Lower lobe of right lung (tissue), 2 donors: ENCODE measurements around the gene HHIPL1. TPM values are rescaled to one million over a fixed set of nuclear protein-coding genes. Genes with fewer than 3 reads are reported as not detected.
A peak's percentile ranks its signal among the peaks of the same experiment; 100 is the strongest.
"Not testable (repeated sequence)": the region's sequence is repeated elsewhere in the genome, so short reads cannot be mapped to it uniquely, and the experiment has no call there.

Source experiments
- ATAC-seq, 2 donors: fragments of 200-7000 bp; cut with Tn5 transposase; one replicate each; pipeline ENCODE4 v1.9.1; 2020 to 2022; ENCODE audit warnings: mild to moderate bottlenecking in 2 of 2, moderate library complexity in 2 of 2
- DNase-seq: peaks from one replicate; pipeline ENCODE4 v3.0.0-alpha.2; 2020
- H3K27ac ChIP-seq: fragments of 200-600 bp; one replicate; pipeline ENCODE4 v1.8.0; 2022
- H3K27me3 ChIP-seq: fragments of 200-600 bp; one replicate; pipeline ENCODE4 v1.8.0; 2022; ENCODE audit warnings: low read depth
- H3K36me3 ChIP-seq: fragments of 200-600 bp; one replicate; pipeline ENCODE4 v1.8.0; 2022; ENCODE audit warnings: mild to moderate bottlenecking
- H3K4me1 ChIP-seq: fragments of 200-600 bp; one replicate; pipeline ENCODE4 v1.8.0; 2022
- H3K4me3 ChIP-seq: fragments of 200-600 bp; one replicate; pipeline ENCODE4 v1.8.0; 2022; ENCODE audit warnings: mild to moderate bottlenecking
- H3K9me3 ChIP-seq: fragments of 200-600 bp; one replicate; pipeline ENCODE4 v1.8.0; 2022
- intact Hi-C: fragments of 100-400 bp; cut with DNase I; formaldehyde crosslinking; loops from one replicate; pipeline ENCODE4 v1.11.0; 2022
- total RNA-seq: library from RNA; stranded (reverse); fragmentation: NEBNext Ultra II Directional; extraction: Animal tissue kit (Norgen Biotek cat#: 25700); gene quantifications from one replicate; pipeline ENCODE4 v1.2.1, GENCODE V29; 2021
- TF ChIP-seq, protein P1 (sequence below): fragments of 200-600 bp; IDR thresholded peaks from one replicate; pipeline ENCODE4 v1.8.0; 2022; ENCODE audit warnings: antibody characterized with exemption, mild to moderate bottlenecking
- donor health status: DM: no; HTN: yes; CAD: no; lungs with severe emphysema.

HHIPL1 gene
- total RNA-seq, 1 donor from 2014 or later, result 1.6 TPM

DNA sequence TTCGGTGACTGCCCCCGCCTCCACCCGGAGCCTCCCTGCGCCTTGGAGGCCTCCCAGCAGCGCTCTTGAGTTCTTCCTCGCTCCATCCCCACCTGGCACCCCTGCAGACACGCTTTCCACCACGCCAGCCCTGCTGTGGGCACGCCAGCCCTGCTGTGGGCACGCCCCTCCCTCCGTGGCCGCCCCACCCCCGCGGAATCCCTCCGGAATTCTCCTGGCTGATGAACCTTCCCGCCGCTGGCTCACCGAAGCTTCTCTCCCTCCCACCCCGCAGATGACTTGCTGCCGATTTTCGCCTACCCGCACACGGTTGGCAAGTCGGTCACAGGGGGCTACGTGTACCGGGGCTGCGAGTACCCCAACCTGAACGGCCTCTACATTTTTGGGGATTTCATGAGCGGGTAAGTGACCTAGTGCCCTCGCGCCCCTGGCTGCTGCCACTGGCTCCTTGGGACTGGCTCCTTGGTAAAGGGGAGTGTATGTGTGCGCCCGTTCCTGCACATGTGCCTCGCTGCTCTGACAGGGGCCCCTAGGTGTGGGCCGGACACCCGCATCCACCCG, 15.2 kb downstream of the HHIPL1 start:
- Histone ChIP-seq H3K27ac (no peak overlapping the region), H3K27me3 (peaks cover 41% of the 10 kb centered on the region), H3K36me3 (no peaks in the 10 kb centered on the region), H3K9me3 (no peaks in the 10 kb centered on the region), H3K4me1 (peaks cover 5% of the 10 kb centered on the region), H3K4me3 (no peak overlapping the region)
- intact Hi-C loops, result no loop called here
- TF ChIP-seq, protein P1, sequence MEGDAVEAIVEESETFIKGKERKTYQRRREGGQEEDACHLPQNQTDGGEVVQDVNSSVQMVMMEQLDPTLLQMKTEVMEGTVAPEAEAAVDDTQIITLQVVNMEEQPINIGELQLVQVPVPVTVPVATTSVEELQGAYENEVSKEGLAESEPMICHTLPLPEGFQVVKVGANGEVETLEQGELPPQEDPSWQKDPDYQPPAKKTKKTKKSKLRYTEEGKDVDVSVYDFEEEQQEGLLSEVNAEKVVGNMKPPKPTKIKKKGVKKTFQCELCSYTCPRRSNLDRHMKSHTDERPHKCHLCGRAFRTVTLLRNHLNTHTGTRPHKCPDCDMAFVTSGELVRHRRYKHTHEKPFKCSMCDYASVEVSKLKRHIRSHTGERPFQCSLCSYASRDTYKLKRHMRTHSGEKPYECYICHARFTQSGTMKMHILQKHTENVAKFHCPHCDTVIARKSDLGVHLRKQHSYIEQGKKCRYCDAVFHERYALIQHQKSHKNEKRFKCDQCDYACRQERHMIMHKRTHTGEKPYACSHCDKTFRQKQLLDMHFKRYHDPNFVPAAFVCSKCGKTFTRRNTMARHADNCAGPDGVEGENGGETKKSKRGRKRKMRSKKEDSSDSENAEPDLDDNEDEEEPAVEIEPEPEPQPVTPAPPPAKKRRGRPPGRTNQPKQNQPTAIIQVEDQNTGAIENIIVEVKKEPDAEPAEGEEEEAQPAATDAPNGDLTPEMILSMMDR, result no peak
- ATAC-seq (peak; percentile 3 to 27), DNase-seq (no peak)

DNA sequence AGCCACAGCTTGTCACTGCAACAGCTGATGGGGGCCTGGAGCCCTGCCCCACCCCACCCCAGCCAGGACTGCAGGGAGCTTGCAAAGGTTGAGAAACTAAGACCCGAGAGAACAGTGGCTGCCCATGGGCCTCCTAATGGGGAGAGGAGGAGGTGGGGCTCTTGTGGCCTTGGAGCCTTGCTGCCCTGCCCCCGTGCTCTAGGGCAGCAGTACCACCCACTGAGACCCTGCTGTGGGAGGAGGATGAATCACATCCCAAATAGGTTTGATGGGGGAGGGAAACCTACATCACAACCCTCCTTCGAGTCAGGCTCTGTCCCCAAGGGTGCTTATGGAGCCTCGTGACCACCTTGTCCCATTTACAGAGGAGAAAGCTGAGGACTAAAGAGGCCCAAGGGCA, 15.9 kb downstream of the HHIPL1 start:
- Histone ChIP-seq H3K27ac (no peak overlapping the region), H3K36me3 (no peaks in the 10 kb centered on the region), H3K4me1 (peaks cover 5% of the 10 kb centered on the region), H3K27me3 (peaks cover 39% of the 10 kb centered on the region), H3K9me3 (no peaks in the 10 kb centered on the region), H3K4me3 (no peak overlapping the region)
- intact Hi-C loops, result no loop called here
- no peak for ATAC-seq
- TF ChIP-seq, protein P1, result no peak
- DNase-seq, result no peak

DNA sequence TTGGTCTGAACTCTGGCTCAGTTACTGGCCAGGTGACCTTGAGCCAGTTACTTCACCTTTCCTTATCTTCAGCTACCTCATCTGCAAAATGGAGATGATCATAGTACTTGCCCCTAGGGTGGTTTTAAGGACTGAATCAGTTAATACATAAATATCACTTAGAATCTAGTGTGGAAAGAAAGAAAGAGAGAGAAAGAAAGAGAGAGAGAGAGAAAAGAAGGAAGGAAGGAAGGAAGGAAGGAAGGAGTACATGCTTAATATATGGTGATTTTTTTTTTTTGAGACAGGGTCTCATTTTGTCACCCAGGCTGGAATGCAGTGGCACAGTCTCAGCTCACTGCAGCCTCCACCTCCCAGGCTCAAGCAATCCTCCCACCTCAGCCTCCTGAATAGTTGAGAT, 16.3 kb downstream of the HHIPL1 start:
- DNase-seq, H3K27ac ChIP-seq, H3K4me1 ChIP-seq, H3K36me3 ChIP-seq, ATAC-seq, H3K9me3 ChIP-seq, intact Hi-C loops, H3K4me3 ChIP-seq: not testable (repeated sequence)
- peaks cover 38% of the 10 kb centered on the region for H3K27me3 ChIP-seq

DNA sequence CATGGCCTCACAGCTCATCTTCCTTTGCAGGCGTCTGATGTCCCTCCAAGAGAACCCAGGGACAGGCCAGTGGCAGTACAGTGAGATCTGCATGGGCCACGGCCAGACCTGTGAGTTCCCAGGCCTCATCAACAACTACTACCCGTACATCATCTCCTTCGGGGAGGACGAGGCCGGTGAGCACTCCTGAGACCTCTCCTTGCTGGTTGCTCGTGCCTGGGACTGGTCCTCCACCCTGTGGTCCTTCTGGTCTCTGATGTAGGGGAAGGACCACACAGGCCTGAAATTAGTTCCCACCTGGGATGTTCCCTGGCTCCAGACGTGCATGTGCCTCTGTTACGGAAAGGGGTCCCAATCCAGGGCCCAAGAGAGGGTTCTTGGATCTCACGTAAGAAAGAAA, 17.9 kb downstream of the HHIPL1 start:
- peaks cover 5% of the 10 kb centered on the region for H3K4me1 ChIP-seq
- H3K4me3 ChIP-seq, result no peak overlapping the region
- no peaks in the 10 kb centered on the region for H3K9me3 ChIP-seq
- no peak overlapping the region for H3K27ac ChIP-seq
- no peak for DNase-seq
- intact Hi-C loops, result no loop called here
- ATAC-seq, result no peak
- TF ChIP-seq, protein P1, result no peak
- peaks cover 33% of the 10 kb centered on the region for H3K27me3 ChIP-seq
- no peaks in the 10 kb centered on the region for H3K36me3 ChIP-seq

DNA sequence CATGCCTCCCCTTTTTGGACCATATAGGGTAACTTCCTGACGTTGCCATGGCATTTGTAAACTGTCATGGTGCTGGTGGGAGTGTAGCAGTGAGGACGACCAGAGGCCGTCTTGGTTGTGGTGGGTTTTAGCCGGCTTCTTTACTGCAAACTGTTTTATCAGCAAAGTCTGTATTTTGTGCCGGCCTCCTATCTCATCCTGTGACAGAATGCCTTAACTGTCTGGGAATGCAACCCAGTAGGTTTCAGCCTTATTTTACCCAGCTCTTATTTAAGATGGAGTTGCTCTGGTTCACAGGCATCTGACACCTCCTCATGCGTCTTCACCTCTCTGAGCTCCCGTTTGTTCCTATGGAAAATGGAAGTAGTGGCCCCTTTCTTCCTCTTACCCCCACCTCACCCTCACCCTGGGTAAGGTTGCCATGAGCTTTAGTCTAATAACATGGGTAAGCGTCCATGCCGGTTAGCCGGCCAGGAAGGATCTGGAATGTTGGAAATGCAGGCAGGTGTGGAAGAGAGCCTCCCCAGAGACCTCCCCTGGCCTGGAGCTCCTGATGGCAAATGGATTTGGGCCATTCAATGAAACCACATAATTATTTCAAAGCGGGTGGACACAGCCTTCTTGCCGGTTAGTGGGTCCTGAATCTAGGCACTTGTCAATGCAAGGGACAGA, 18.6 kb downstream of the HHIPL1 start:
- Histone ChIP-seq H3K4me1 (peaks cover 5% of the 10 kb centered on the region), H3K9me3 (no peaks in the 10 kb centered on the region), H3K27ac (no peak overlapping the region), H3K27me3 (peaks cover 31% of the 10 kb centered on the region), H3K36me3 (no peaks in the 10 kb centered on the region), H3K4me3 (no peak overlapping the region)
- DNase-seq (no peak), ATAC-seq (no peak)
- TF ChIP-seq, protein P1, result no peak
- intact Hi-C loops, result no loop called here
